NCI-H1092 treated with DMSO at 0.1 percent for 48 hours (cell line): ENCODE measurements around the gene HIC2.
"Not testable (repeated sequence)": the region's sequence is repeated elsewhere in the genome, so short reads cannot be mapped to it uniquely, and the experiment has no call there.

Experiments
- DNase-seq: peaks from one replicate; lab custom pipeline; 2025; lab: John Stamatoyannopoulos, UW

Gene HIC2

DNA sequence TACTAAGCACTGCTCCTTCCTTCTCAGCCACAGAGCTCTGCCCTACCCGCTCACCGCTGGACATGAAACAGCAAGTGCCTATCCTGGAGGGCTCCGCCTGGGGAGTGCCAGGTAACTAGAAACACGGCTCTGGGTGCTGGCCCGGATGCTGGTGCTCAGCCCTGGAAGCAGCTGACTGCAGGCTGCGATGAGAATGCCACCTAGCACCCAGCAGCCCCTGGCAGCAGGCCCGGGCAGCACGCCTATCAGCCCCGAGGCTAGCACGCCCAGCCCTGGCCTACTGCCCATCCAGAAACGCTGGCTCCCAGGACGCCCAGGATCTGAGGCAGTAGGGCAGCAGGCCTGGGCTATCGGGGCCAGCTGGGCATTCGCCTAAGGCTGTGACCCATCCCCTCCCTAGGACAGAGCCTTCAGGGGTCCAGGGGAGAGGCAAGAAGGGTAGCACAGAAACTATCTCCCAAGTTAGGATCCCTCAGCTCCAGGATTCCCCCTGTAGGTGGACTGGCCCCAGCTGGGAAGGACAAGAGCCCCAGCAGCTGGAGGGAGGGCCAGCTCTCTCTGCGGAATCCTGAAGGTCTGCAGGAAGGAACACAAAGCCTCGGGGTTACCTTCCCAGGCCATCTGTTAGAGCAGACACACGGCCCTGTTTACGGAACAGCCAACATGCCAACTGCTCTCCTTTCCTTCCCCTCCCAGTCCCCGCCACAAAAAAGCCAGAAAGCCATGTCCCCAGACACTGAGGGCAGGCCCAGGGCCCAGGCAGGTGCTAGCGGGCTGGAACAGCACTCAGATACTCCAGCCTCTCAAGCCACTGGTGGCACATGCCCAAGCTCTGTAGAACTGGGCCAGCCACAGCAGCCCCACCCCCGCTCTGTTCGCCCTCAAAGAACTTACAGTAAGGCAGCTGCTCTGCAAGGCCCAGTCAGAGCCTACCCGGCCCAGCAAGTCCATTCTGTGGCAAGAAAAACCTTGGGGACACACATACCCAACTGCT is 76.9 kb downstream of the HIC2 start:
- DNase-seq, result not testable (repeated sequence)

DNA sequence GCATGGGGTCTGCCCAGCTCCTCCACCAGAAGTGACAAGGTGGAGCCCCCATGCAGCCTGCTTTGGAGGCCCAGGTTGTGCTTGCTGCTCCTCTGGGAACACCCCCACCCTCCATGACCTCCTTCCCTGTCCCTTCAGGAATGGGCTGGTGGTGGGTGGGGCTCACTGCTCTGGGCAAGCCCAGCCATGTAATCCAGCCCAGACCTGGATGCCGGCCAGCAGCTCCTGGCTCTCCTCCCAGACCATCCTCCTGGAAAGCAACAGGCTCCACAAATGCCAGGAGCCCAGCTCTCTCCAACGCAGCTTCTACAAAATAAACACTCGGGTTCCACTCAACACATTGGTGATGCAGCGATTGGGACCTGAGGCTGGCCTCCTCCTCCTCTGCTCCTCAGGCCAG is 80.8 kb downstream of the HIC2 start:
- DNase-seq, result not testable (repeated sequence)

DNA sequence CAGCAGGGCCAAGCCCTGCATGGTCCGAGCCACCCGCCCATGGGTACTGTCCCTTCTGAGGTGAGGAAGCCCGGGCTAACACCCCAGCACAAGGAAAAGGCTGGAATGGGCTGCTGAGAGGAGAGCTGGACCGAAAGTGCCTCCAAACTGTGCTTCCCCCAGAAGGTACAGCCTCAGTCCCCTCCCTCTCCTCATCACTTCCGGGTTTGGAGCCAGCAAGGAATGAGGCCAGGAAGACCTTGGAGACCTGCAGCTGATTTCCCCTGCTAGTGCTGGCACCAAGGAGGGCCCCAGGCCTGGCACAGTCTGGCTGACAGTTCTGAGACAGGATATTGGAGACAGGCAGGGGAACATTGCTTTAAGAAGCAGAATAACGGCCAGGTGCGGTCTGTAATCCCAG is 81.3 kb downstream of the HIC2 start:
- DNase-seq, result not testable (repeated sequence)

DNA sequence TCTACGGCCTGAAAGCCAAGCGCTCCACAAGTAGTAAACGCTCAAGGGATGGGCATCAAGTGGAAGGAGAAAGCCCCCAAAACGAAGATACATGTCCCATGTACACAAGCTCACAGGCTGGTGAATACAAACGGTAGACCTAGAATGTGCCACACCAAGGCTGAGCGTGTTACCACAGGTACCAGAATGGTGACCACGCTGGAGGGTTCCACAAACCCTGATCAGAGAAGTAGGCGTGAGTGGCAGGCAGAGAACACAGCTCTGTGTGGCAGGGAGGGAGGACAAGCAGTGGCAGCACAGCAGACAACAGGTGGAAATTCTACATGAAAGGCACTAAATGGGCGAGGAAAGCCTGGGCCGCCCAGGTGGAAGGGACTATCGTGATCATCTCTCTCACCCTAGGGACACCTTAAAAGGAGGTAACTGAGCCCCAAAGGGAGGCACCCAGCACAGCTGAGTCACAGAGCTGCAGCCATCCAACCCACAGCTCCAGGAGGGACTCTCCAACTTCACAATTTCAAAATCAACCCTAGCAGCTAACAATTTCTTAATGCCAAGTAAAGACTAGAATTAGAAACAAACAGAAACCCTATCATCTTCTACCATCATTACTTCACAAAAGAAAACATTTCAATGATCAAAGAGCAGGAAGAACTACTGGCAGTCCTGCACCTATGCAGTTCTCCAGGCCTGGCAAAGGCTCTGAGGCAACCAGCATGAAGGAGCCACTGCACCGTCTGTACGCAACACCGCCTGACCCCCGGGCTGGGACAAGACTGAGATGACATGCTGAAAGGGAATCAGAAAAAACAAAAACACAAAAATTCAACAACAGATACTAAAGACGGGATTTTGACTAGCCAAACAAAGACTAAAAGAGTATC is 82.7 kb downstream of the HIC2 start:
- not testable (repeated sequence) for DNase-seq
